A549 (cell line): ENCODE measurements around the gene DDR1. TPM values are rescaled to one million over a fixed set of nuclear protein-coding genes. Genes with fewer than 3 reads are reported as not detected.

Experiments used
- ATAC-seq, 2 experiments: fragments of 200-7000 bp in 1 of 2; fragments of >200 bp in 1 of 2; cut with Nextera tagmentation in 1 of 2; cut with Tn5 transposase in 1 of 2; 3 replicates each; pipeline versions ENCODE4 v1.8.0 to v1.9.1; 2018 to 2020; ENCODE audit warnings: mild to moderate bottlenecking in 1 of 2, moderate library complexity in 1 of 2
- CTCF ChIA-PET: fragments of 300-600 bp; sonication (Branson Sonifier 250); formaldehyde crosslinking; extraction: SDS; loops from one replicate; lab custom pipeline; 2021; ENCODE audit warnings: antibody characterized with exemption, inconsistent platforms; lab: Yijun Ruan, JAX
- POLR2A ChIA-PET: fragments of 350-600 bp; formaldehyde crosslinking; extraction: SDS; loops from one replicate; lab custom pipeline; 2021; ENCODE audit warnings: antibody characterized with exemption, inconsistent platforms; lab: Yijun Ruan, JAX
- DNase-seq, 2 experiments: peaks; one replicate each; pipeline versions ENCODE4 v3.0.0 to v3.0.0-alpha.2; 2011 to 2016; ENCODE audit warnings: low read depth in 1 of 2, low spot score in 1 of 2
- FAIRE-seq: peaks from 2 replicates; lab custom pipeline; 2011; peaks lifted over from hg19 to GRCh38; lab: Jason Lieb, UNC
- H3K27ac ChIP-seq, 2 experiments: fragments of >200 bp; sonication (Bioruptor Twin); formaldehyde crosslinking; 3 replicates each; pipeline ENCODE4 v1.5.1; 2016 to 2017
- H3K4me1 ChIP-seq: fragments of >200 bp; sonication (Bioruptor Twin); formaldehyde crosslinking; 3 replicates; pipeline ENCODE4 v1.6.1; 2016
- H3K4me2 ChIP-seq: fragments of >200 bp; sonication (Bioruptor Twin); formaldehyde crosslinking; 3 replicates; pipeline ENCODE4 v1.6.1; 2016
- H3K4me3 ChIP-seq: fragments of >200 bp; sonication (Bioruptor Twin); formaldehyde crosslinking; 3 replicates; pipeline ENCODE4 v1.5.1; 2016
- H3K9me3 ChIP-seq: fragments of >200 bp; sonication (Bioruptor Twin); formaldehyde crosslinking; 3 replicates; pipeline ENCODE4 v1.6.1; 2016
- CEBPB ChIP-seq, 2 experiments: fragments of >200 bp in 1 of 2; sonication (Bioruptor Twin) in 1 of 2; formaldehyde crosslinking in 1 of 2; IDR thresholded peaks; 2 replicates each; pipeline ENCODE4 v1.6.1; 2012 to 2016
- CHD2 ChIP-seq: fragments of 150-350 bp; IDR thresholded peaks from 2 replicates; pipeline ENCODE4 v1.6.1; 2014; ENCODE audit warnings: low read length; ENCODE audit not compliant: partially characterized antibody
- CHD4 ChIP-seq: fragments of 200-600 bp; sonication (generic); IDR thresholded peaks from 2 replicates; pipeline ENCODE4 v1.6.1; 2016; ENCODE audit warnings: antibody characterized with exemption, mild to moderate bottlenecking, borderline replicate concordance
- EHMT2 ChIP-seq: fragments of 200-600 bp; sonication (generic); IDR thresholded peaks from 2 replicates; pipeline ENCODE4 v1.6.1; 2016; ENCODE audit warnings: antibody characterized with exemption, low read depth, mild to moderate bottlenecking, moderate library complexity
- EP300 ChIP-seq, 2 experiments: fragments of >200 bp; sonication (Bioruptor Twin); formaldehyde crosslinking; IDR thresholded peaks; 2 replicates in 1 of 2; 3 replicates in 1 of 2; pipeline ENCODE4 v1.6.1; 2016 to 2017
- FOSB ChIP-seq: fragments of 250-450 bp; sonication (Bioruptor Pico); IDR thresholded peaks from 2 replicates; pipeline ENCODE4 v1.5.0; 2020; ENCODE audit warnings: mild to moderate bottlenecking, moderate library complexity
- FOXS1 ChIP-seq: fragments of 250-450 bp; sonication (Bioruptor Pico); IDR thresholded peaks from 2 replicates; pipeline ENCODE4 v1.5.0; 2020; ENCODE audit warnings: mild to moderate bottlenecking, moderate library complexity
- GATA3 ChIP-seq: IDR thresholded peaks from 2 replicates; pipeline ENCODE4 v1.6.1; 2012; ENCODE audit warnings: borderline replicate concordance
- HOXB13 ChIP-seq: fragments of 250-450 bp; sonication (Bioruptor Pico); IDR thresholded peaks from 2 replicates; pipeline ENCODE4 v1.5.0; 2020; ENCODE audit warnings: low read depth, mild to moderate bottlenecking, moderate library complexity
- HOXB5 ChIP-seq: fragments of 250-450 bp; sonication (Bioruptor Pico); IDR thresholded peaks from 2 replicates; pipeline ENCODE4 v1.5.0; 2020; ENCODE audit warnings: mild to moderate bottlenecking, moderate library complexity
- KDM1A ChIP-seq: fragments of 200-600 bp; sonication (generic); IDR thresholded peaks from 2 replicates; pipeline ENCODE4 v1.6.1; 2016; ENCODE audit warnings: low read depth, mild to moderate bottlenecking
- KDM5A ChIP-seq: fragments of 200-600 bp; sonication (generic); IDR thresholded peaks from 2 replicates; pipeline ENCODE4 v1.6.1; 2016; ENCODE audit warnings: antibody characterized with exemption, mild to moderate bottlenecking
- MYC ChIP-seq: IDR thresholded peaks from 2 replicates; pipeline ENCODE4 v1.6.1; 2012; ENCODE audit warnings: mild to moderate bottlenecking, inconsistent platforms, low read length, improper control_type of control experiment, borderline replicate concordance
- NPAS2 ChIP-seq: fragments of 250-450 bp; sonication (Bioruptor Pico); IDR thresholded peaks from 2 replicates; pipeline ENCODE4 v1.8.0; 2022; ENCODE audit warnings: mild to moderate bottlenecking, moderate library complexity, borderline replicate concordance
- NR3C1 ChIP-seq: fragments of >200 bp; sonication (Bioruptor Twin); formaldehyde crosslinking; IDR thresholded peaks from 3 replicates; pipeline ENCODE4 v1.6.1; 2017
- POLR2A ChIP-seq: IDR thresholded peaks from 2 replicates; pipeline ENCODE4 v1.6.1; 2012; ENCODE audit warnings: mild to moderate bottlenecking, low read length
- RNF2 ChIP-seq: fragments of 200-600 bp; sonication (generic); IDR thresholded peaks from 2 replicates; pipeline ENCODE4 v1.6.1; 2016; ENCODE audit warnings: low read depth, mild to moderate bottlenecking, antibody characterized with exemption, moderate library complexity, borderline replicate concordance
- SMC3 ChIP-seq: fragments of >200 bp; sonication (Bioruptor Twin); formaldehyde crosslinking; IDR thresholded peaks from 3 replicates; pipeline ENCODE4 v1.6.1; 2018; ENCODE audit warnings: inconsistent platforms
- ZFP36 ChIP-seq: fragments of 450-650 bp; IDR thresholded peaks from 2 replicates; pipeline ENCODE4 v1.6.1; 2014; ENCODE audit warnings: borderline replicate concordance; ENCODE audit not compliant: partially characterized antibody
- ZNF302 ChIP-seq: fragments of 250-450 bp; sonication (Bioruptor Pico); IDR thresholded peaks from 2 replicates; pipeline ENCODE4 v1.9.0; 2021; ENCODE audit warnings: inconsistent platforms, mild to moderate bottlenecking, moderate library complexity
- ZSCAN20 ChIP-seq: fragments of 250-450 bp; sonication (Bioruptor Pico); IDR thresholded peaks from 2 replicates; pipeline ENCODE4 v1.8.0; 2022; ENCODE audit warnings: mild to moderate bottlenecking, moderate library complexity
- WGBS: methylation state at CpG from one replicate; pipeline ENCODE4 v1.1.6; 2017; ENCODE audit errors: missing lambda C conversion rate; 5-methylcytosine and 5-hydroxymethylcytosine counted together
- polyA plus RNA-seq, 4 experiments: library from polyadenylated mRNA; depleted of rRNA in 3 of 4; stranded (reverse); fragments of >200 nt; fragmentation: RNase III in 1 of 4; extraction: RNeasy Plus Mini Kit Qiagen cat#74134 plus additional on column Dnase treatment in 1 of 4; gene quantifications; 2 replicates in 3 of 4; 3 replicates in 1 of 4; pipeline ENCODE4 v1.2.3, GENCODE V29; 2011 to 2017
- TF ChIP-seq, protein P1 (sequence below): fragments of 250-450 bp; sonication (Bioruptor Pico); IDR thresholded peaks from 2 replicates; pipeline ENCODE4 v1.5.0; 2021; ENCODE audit warnings: mild to moderate bottlenecking, moderate library complexity, borderline replicate concordance
- TF ChIP-seq, protein P2 (sequence below): fragments of 200-600 bp; sonication (generic); IDR thresholded peaks from 2 replicates; pipeline ENCODE4 v1.6.1; 2016; ENCODE audit warnings: antibody characterized with exemption, mild to moderate bottlenecking, moderate library complexity

DDR1 gene
- polyA plus RNA-seq, 2 of the 4 experiments (the other 2 are of a cell fraction): 19.8 to 43.5 TPM

GRCh38 chr6:30836431-30836866 is 47.9 kb upstream of the DDR1 start:
- Histone ChIP-seq H3K27ac (no peak overlapping the region), H3K9me3 (no peaks in the 10 kb centered on the region), H3K4me2 (no peak overlapping the region), H3K4me3 (no peak overlapping the region), H3K4me1 (peaks cover 15% of the 10 kb centered on the region)
- no peak for DNase-seq
- POLR2A ChIA-PET: interaction anchor here (0.6 kb wide), 1 partner anchor 16 kb away, joined by 5 read pairs; no protein-coding TSS in a partner anchor
- 82% methylated on average over 1 of the region's 1 CpG for WGBS
- no peak for ATAC-seq
- CTCF ChIA-PET: interaction anchor here (0.6 to 3.1 kb wide), 6 partner anchors 14 to 233 kb away, joined by 3 to 17 read pairs (median 4); no protein-coding TSS in a partner anchor
- no peak for FAIRE-seq
- TF ChIP-seq NPAS2 (CRISPR knock-in tag) (no peak), ZFP36 (no peak), POLR2A (no peak), HOXB13 (CRISPR knock-in tag) (no peak), KDM5A (no peak), MYC (no peak), FOSB (CRISPR knock-in tag) (no peak), EP300 (IDR thresholded peaks at IDR 0.05) (no peak), EHMT2 (no peak), HOXB5 (CRISPR knock-in tag) (no peak), NR3C1 (no peak), ZNF302 (CRISPR knock-in tag) (no peak), KDM1A (no peak), CHD2 (no peak), ZSCAN20 (no peak), CEBPB (IDR thresholded peaks at IDR 0.05) (no peak)
- TF ChIP-seq, protein P1, sequence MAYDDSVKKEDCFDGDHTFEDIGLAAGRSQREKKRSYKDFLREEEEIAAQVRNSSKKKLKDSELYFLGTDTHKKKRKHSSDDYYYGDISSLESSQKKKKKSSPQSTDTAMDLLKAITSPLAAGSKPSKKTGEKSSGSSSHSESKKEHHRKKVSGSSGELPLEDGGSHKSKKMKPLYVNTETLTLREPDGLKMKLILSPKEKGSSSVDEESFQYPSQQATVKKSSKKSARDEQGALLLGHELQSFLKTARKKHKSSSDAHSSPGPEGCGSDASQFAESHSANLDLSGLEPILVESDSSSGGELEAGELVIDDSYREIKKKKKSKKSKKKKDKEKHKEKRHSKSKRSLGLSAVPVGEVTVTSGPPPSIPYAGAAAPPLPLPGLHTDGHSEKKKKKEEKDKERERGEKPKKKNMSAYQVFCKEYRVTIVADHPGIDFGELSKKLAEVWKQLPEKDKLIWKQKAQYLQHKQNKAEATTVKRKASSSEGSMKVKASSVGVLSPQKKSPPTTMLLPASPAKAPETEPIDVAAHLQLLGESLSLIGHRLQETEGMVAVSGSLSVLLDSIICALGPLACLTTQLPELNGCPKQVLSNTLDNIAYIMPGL (CRISPR knock-in tag): no peak
- TF ChIP-seq, protein P2, sequence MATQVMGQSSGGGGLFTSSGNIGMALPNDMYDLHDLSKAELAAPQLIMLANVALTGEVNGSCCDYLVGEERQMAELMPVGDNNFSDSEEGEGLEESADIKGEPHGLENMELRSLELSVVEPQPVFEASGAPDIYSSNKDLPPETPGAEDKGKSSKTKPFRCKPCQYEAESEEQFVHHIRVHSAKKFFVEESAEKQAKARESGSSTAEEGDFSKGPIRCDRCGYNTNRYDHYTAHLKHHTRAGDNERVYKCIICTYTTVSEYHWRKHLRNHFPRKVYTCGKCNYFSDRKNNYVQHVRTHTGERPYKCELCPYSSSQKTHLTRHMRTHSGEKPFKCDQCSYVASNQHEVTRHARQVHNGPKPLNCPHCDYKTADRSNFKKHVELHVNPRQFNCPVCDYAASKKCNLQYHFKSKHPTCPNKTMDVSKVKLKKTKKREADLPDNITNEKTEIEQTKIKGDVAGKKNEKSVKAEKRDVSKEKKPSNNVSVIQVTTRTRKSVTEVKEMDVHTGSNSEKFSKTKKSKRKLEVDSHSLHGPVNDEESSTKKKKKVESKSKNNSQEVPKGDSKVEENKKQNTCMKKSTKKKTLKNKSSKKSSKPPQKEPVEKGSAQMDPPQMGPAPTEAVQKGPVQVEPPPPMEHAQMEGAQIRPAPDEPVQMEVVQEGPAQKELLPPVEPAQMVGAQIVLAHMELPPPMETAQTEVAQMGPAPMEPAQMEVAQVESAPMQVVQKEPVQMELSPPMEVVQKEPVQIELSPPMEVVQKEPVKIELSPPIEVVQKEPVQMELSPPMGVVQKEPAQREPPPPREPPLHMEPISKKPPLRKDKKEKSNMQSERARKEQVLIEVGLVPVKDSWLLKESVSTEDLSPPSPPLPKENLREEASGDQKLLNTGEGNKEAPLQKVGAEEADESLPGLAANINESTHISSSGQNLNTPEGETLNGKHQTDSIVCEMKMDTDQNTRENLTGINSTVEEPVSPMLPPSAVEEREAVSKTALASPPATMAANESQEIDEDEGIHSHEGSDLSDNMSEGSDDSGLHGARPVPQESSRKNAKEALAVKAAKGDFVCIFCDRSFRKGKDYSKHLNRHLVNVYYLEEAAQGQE: no peak

DNA sequence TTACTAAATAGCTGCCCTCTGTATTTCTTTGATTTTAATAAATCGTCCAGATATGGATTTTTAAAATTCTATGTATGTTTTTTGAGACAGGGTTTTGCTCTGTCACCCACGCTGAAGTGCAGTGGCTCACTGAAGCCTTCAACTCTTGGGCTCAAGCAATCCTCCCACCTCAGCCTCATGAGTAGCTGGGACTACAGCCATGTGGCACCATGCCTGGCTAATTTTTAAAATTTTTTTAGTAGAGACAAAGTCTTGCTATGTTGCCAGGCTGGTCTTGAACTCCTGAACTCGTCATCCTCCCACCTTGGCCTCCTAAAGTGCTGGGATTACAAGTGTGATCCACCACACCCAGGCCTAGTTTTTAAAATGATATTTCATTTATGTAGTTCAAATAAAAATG is 47.4 kb upstream of the DDR1 start:
- H3K4me2 ChIP-seq: no peak overlapping the region
- H3K27ac ChIP-seq: no peak overlapping the region
- WGBS: 59% methylated on average over 3 of the region's 3 CpGs
- DNase-seq: no peak
- TF ChIP-seq SMC3: no peak
- TF ChIP-seq CHD4: no peak
- no peak for TF ChIP-seq GATA3
- no peak for TF ChIP-seq FOSB (CRISPR knock-in tag)
- TF ChIP-seq, protein P2: no peak
- TF ChIP-seq RNF2: no peak
- TF ChIP-seq FOXS1: no peak
- ChIA-PET CTCF (interaction anchor here (0.6 to 2.8 kb wide), 3 partner anchors 9 to 78 kb away, joined by 4 to 17 read pairs (median 5); no protein-coding TSS in a partner anchor), POLR2A (interaction anchor here (0.6 kb wide), 1 partner anchor 47 kb away, joined by 4 read pairs; the partner anchor contains the start of gene DDR1)
- H3K4me3 ChIP-seq: no peak overlapping the region
- FAIRE-seq: no peak
- no peaks in the 10 kb centered on the region for H3K9me3 ChIP-seq
- H3K4me1 ChIP-seq: peaks cover 15% of the 10 kb centered on the region
- no peak for ATAC-seq
